H1 (cell line): Measurements from ENCODE around the gene SKAP1. TPM values are rescaled to one million over a fixed set of nuclear protein-coding genes. Genes with fewer than 3 reads are reported as not detected.

ENCODE experiments used
- BCL11A ChIP-seq, 2 experiments: IDR thresholded peaks; one replicate each; pipeline ENCODE4 v1.6.1; 2011; ENCODE audit warnings: low read depth in 2 of 2, low read length in 2 of 2, mild to moderate bottlenecking in 2 of 2
- CBX5 ChIP-seq: fragments of 300-800, 300-1000 bp; sonication (generic); IDR thresholded peaks from 2 replicates; pipeline ENCODE4 v1.7.1; 2016; ENCODE audit warnings: antibody characterized with exemption, low read length, low read depth
- CHD7 ChIP-seq: fragments of 300-600 bp; sonication (generic); IDR thresholded peaks from 2 replicates; pipeline ENCODE4 v1.7.1; 2012; ENCODE audit warnings: low read length, moderate library complexity, mild to moderate bottlenecking, inconsistent platforms; ENCODE audit not compliant: insufficient replicate concordance
- RXRA ChIP-seq: IDR thresholded peaks from 2 replicates; pipeline ENCODE4 v1.6.1; 2011; ENCODE audit warnings: low read depth, mild to moderate bottlenecking, low read length, moderate library complexity; ENCODE audit not compliant: insufficient read depth
- USF2 ChIP-seq: IDR thresholded peaks from 2 replicates; pipeline ENCODE4 v1.6.1; 2011; ENCODE audit warnings: low read length, improper control_type of control experiment
- polyA plus RNA-seq, 7 experiments: library from polyadenylated mRNA; depleted of rRNA in 3 of 7; stranded (reverse) in 5 of 7; unstranded in 2 of 7; fragments of >200 nt in 5 of 7; fragments of 200-250 nt in 2 of 7; gene quantifications; 1 replicate in 5 of 7; 2 replicates in 1 of 7; 4 replicates in 1 of 7; pipeline versions ENCODE4 v1.2.1 to v1.2.3, GENCODE V29; 2011 to 2013; ENCODE audit warnings: missing spikeins in 2 of 7, mixed read lengths in 2 of 7
- total RNA-seq: library from RNA; stranded (reverse); fragmentation: NEBNext Ultra II Directional; extraction: Animal tissue kit (Norgen Biotek cat#: 25700); gene quantifications from 2 replicates; pipeline ENCODE4 v1.2.1, GENCODE V29; 2021

SKAP1 gene
- total and polyA plus RNA-seq, 2 of the 8 experiments (the other 6 are each of a cell fraction or from before 2014, with no cell fraction given), result not detected

GRCh38 chr17:48159232-48159631, 270.8 kb downstream of the SKAP1 start (continued):
- TF ChIP-seq CHD7 (no peak), BCL11A (IDR thresholded peaks at IDR 0.05; ENCODE audit: low read depth in 2 of 2, low read length in 2 of 2) (no peak), RXRA (no peak), USF2 (no peak), CBX5 (no peak)
